ENCODE measurements around the gene TSPAN13.

DNA sequence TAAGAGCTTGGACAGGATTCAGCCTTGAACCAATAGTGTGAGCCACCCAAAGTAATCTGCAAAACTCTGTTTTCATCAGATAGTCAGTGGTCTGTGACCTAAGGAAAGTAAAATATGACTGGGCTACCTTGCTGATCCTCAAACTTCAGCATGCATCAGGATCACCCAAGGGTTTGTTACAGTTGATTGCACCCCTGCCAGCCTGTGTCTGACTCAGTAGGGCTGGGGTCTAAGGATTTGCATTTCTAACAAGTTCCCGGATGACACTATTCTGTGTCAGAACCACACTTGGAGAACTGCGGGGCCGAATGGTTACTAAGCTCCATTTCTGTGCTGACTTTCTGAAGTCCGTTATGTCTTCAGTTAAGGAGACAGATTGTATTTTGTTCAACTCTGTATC, 40.6 kb upstream of the TSPAN13 start:
- no peak for TF ChIP-seq GTF2I (CRISPR knock-in tag; conservative IDR thresholded peaks at IDR 0.05)
- no peak for TF ChIP-seq JUN (CRISPR knock-in tag; IDR thresholded peaks at IDR 0.05)
- TF ChIP-seq, protein P1, sequence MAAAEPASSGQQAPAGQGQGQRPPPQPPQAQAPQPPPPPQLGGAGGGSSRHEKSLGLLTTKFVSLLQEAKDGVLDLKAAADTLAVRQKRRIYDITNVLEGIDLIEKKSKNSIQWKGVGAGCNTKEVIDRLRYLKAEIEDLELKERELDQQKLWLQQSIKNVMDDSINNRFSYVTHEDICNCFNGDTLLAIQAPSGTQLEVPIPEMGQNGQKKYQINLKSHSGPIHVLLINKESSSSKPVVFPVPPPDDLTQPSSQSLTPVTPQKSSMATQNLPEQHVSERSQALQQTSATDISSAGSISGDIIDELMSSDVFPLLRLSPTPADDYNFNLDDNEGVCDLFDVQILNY (CRISPR knock-in tag; IDR thresholded peaks at IDR 0.05) = no peak
- TF ChIP-seq, protein P2, sequence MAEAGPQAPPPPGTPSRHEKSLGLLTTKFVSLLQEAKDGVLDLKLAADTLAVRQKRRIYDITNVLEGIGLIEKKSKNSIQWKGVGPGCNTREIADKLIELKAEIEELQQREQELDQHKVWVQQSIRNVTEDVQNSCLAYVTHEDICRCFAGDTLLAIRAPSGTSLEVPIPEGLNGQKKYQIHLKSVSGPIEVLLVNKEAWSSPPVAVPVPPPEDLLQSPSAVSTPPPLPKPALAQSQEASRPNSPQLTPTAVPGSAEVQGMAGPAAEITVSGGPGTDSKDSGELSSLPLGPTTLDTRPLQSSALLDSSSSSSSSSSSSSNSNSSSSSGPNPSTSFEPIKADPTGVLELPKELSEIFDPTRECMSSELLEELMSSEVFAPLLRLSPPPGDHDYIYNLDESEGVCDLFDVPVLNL (CRISPR knock-in tag; IDR thresholded peaks at IDR 0.05; ENCODE audit: borderline replicate concordance, low read depth) = no peak
- TF ChIP-seq, protein P3, sequence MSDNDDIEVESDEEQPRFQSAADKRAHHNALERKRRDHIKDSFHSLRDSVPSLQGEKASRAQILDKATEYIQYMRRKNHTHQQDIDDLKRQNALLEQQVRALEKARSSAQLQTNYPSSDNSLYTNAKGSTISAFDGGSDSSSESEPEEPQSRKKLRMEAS (CRISPR knock-in tag; IDR thresholded peaks at IDR 0.05) = no peak
- TF ChIP-seq GABPB1 (CRISPR knock-in tag; IDR thresholded peaks at IDR 0.05) = no peak
- no peak for TF ChIP-seq ESRRA (CRISPR knock-in tag; IDR thresholded peaks at IDR 0.05; ENCODE audit: borderline replicate concordance)
- TF ChIP-seq, protein P4, sequence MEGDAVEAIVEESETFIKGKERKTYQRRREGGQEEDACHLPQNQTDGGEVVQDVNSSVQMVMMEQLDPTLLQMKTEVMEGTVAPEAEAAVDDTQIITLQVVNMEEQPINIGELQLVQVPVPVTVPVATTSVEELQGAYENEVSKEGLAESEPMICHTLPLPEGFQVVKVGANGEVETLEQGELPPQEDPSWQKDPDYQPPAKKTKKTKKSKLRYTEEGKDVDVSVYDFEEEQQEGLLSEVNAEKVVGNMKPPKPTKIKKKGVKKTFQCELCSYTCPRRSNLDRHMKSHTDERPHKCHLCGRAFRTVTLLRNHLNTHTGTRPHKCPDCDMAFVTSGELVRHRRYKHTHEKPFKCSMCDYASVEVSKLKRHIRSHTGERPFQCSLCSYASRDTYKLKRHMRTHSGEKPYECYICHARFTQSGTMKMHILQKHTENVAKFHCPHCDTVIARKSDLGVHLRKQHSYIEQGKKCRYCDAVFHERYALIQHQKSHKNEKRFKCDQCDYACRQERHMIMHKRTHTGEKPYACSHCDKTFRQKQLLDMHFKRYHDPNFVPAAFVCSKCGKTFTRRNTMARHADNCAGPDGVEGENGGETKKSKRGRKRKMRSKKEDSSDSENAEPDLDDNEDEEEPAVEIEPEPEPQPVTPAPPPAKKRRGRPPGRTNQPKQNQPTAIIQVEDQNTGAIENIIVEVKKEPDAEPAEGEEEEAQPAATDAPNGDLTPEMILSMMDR (IDR thresholded peaks at IDR 0.05) = no peak
- TF ChIP-seq MXD4 (CRISPR knock-in tag; IDR thresholded peaks at IDR 0.05; ENCODE audit: borderline replicate concordance) = no peak
- TF ChIP-seq MYBL2 (CRISPR knock-in tag; IDR thresholded peaks at IDR 0.05) = no peak
- no peak for TF ChIP-seq ZNF317 (CRISPR knock-in tag; IDR thresholded peaks at IDR 0.05; ENCODE audit: borderline replicate concordance, low read depth)
- TF ChIP-seq, protein P5, sequence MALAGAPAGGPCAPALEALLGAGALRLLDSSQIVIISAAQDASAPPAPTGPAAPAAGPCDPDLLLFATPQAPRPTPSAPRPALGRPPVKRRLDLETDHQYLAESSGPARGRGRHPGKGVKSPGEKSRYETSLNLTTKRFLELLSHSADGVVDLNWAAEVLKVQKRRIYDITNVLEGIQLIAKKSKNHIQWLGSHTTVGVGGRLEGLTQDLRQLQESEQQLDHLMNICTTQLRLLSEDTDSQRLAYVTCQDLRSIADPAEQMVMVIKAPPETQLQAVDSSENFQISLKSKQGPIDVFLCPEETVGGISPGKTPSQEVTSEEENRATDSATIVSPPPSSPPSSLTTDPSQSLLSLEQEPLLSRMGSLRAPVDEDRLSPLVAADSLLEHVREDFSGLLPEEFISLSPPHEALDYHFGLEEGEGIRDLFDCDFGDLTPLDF (CRISPR knock-in tag; IDR thresholded peaks at IDR 0.05) = no peak

All from WTC11 (cell line).